Keratinocyte (primary cell): ENCODE results near the gene L3MBTL4. TPM values are rescaled to one million over a fixed set of nuclear protein-coding genes. Genes with fewer than 3 reads are reported as not detected.

Experiments
- DNase-seq: peaks from one replicate; pipeline ENCODE4 v3.0.0-alpha.2; 2011; ENCODE audit warnings: low read depth, missing footprints, low spot score
- FAIRE-seq: peaks from 2 replicates; lab custom pipeline; 2011; peaks lifted over from hg19 to GRCh38; lab: Jason Lieb, UNC
- H2AFZ ChIP-seq: 2 replicates; pipeline ENCODE4 v1.6.0; 2012; ENCODE audit warnings: low read length, control low read depth, inconsistent platforms; ENCODE audit not compliant: control insufficient read depth
- H3K27ac ChIP-seq: 2 replicates; pipeline ENCODE4 v1.5.1; 2011; ENCODE audit warnings: low read length; ENCODE audit not compliant: control insufficient read depth, insufficient read depth
- H3K27me3 ChIP-seq: 3 replicates; pipeline ENCODE4 v1.6.0; 2011; ENCODE audit warnings: low read length; ENCODE audit not compliant: control insufficient read depth, insufficient read depth; ENCODE audit errors: extremely low read depth
- H3K36me3 ChIP-seq, 2 experiments: 2 replicates in 1 of 2; 3 replicates in 1 of 2; pipeline ENCODE4 v1.5.1; 2011; ENCODE audit warnings: low read length in 2 of 2, mild to moderate bottlenecking in 1 of 2; ENCODE audit not compliant: control insufficient read depth in 2 of 2, insufficient read depth in 2 of 2; ENCODE audit errors: extremely low read depth in 1 of 2
- H3K4me1 ChIP-seq: 3 replicates; pipeline ENCODE4 v1.5.1; 2011; ENCODE audit warnings: low read length; ENCODE audit not compliant: control insufficient read depth, insufficient read depth; ENCODE audit errors: extremely low read depth
- H3K4me2 ChIP-seq: 3 replicates; pipeline ENCODE4 v1.6.0; 2011; ENCODE audit warnings: low read depth, low read length; ENCODE audit not compliant: control insufficient read depth, insufficient read depth; ENCODE audit errors: extremely low read depth
- H3K4me3 ChIP-seq, 3 experiments: fragments of 200-600 bp in 1 of 3; sonication (generic) in 1 of 3; 2 replicates in 2 of 3; 3 replicates in 1 of 3; pipeline ENCODE4 v1.5.1; 2011 to 2016; ENCODE audit warnings: low read length in 3 of 3, mild to moderate bottlenecking in 3 of 3, control low read depth in 2 of 3, inconsistent platforms in 1 of 3, low read depth in 1 of 3, mixed read lengths in 1 of 3, mixed run types in 1 of 3, moderate library complexity in 1 of 3; ENCODE audit not compliant: control insufficient read depth in 2 of 3, insufficient read depth in 2 of 3; ENCODE audit errors: extremely low read depth in 1 of 3
- H3K79me2 ChIP-seq: 2 replicates; pipeline ENCODE4 v1.6.0; 2012; ENCODE audit warnings: low read length; ENCODE audit not compliant: control insufficient read depth, insufficient read depth
- H3K9ac ChIP-seq: 3 replicates; pipeline ENCODE4 v1.6.0; 2011; ENCODE audit warnings: low read length; ENCODE audit not compliant: control insufficient read depth, insufficient read depth; ENCODE audit errors: extremely low read depth
- H3K9me1 ChIP-seq: 3 replicates; pipeline ENCODE4 v1.6.0; 2011; ENCODE audit warnings: low read length; ENCODE audit not compliant: control insufficient read depth, insufficient read depth; ENCODE audit errors: extremely low read depth
- H3K9me3 ChIP-seq: 2 replicates; pipeline ENCODE4 v1.5.1; 2012; ENCODE audit warnings: low read depth, low read length; ENCODE audit not compliant: control insufficient read depth
- H4K20me1 ChIP-seq: 3 replicates; pipeline ENCODE4 v1.6.0; 2011; ENCODE audit warnings: low read length; ENCODE audit not compliant: control insufficient read depth, insufficient read depth; ENCODE audit errors: extremely low read depth
- CTCF ChIP-seq, 3 experiments: IDR thresholded peaks in 1 of 3; conservative IDR thresholded peaks in 1 of 3; optimal IDR thresholded peaks in 1 of 3; 2 replicates in 2 of 3; 3 replicates in 1 of 3; pipeline versions ENCODE3 to v1.5.1; 2011; ENCODE audit warnings: low read length in 3 of 3, mild to moderate bottlenecking in 3 of 3, moderate library complexity in 2 of 3, control low read depth in 1 of 3, inconsistent platforms in 1 of 3; ENCODE audit not compliant: insufficient read depth in 2 of 3; ENCODE audit errors: extremely low read depth in 1 of 3
- EZH2 ChIP-seq: IDR thresholded peaks from one replicate; pipeline ENCODE4 v1.6.1; 2012; ENCODE audit warnings: inconsistent platforms, mild to moderate bottlenecking, low read length, moderate library complexity
- dilution Hi-C: fragments of 300-500 bp; cut with MboI; formaldehyde crosslinking; loops from one replicate; pipeline ENCODE4 v1.7.0; 2020; ENCODE audit warnings: low sequenced_read_pairs; ENCODE audit not compliant: extremely low pct_ligation_motif_present
- polyA plus RNA-seq, 5 experiments: library from polyadenylated mRNA; depleted of rRNA in 3 of 5; stranded (reverse) in 3 of 5; stranded (forward) in 1 of 5; unstranded in 1 of 5; fragments of >200 nt; gene quantifications; 1 replicate in 1 of 5; 2 replicates in 3 of 5; 3 replicates in 1 of 5; pipeline versions ENCODE4 v1.2.1 to v1.2.3, GENCODE V29; 2011 to 2012; ENCODE audit warnings: missing spikeins in 2 of 5, low read depth in 1 of 5, low replicate concordance in 1 of 5

The L3MBTL4 gene
- polyA plus RNA-seq, 1 donor (not counting 4 experiments of a cell fraction or from before 2014, with no cell fraction given), result 0.17 TPM

GRCh38 chr18:6423289-6423688 is 8.6 kb upstream of the L3MBTL4 start:
- Histone ChIP-seq H3K36me3 (no peaks in the 10 kb centered on the region), H2AFZ (no peak overlapping the region), H4K20me1 (no peaks in the 10 kb centered on the region), H3K27me3 (no peaks in the 10 kb centered on the region), H3K27ac (no peak overlapping the region), H3K9me1 (no peaks in the 10 kb centered on the region), H3K79me2 (no peaks in the 10 kb centered on the region), H3K4me3 (no peak overlapping the region), H3K4me2 (no peak overlapping the region), H3K9me3 (no peaks in the 10 kb centered on the region), H3K4me1 (no peaks in the 10 kb centered on the region), H3K9ac (no peak overlapping the region)
- TF ChIP-seq EZH2, result no peak
- no peak for TF ChIP-seq CTCF (optimal IDR thresholded peaks at IDR 0.05 in 1 of 3, IDR thresholded peaks at IDR 0.05 in 1 of 3, conservative IDR thresholded peaks at IDR 0.05 in 1 of 3; ENCODE audit: extremely low read depth in 1 of 3, insufficient read depth in 2 of 3, low read length in 3 of 3)
- FAIRE-seq (no peak), DNase-seq (no peak)
- dilution Hi-C loops, result no loop called here

DNA sequence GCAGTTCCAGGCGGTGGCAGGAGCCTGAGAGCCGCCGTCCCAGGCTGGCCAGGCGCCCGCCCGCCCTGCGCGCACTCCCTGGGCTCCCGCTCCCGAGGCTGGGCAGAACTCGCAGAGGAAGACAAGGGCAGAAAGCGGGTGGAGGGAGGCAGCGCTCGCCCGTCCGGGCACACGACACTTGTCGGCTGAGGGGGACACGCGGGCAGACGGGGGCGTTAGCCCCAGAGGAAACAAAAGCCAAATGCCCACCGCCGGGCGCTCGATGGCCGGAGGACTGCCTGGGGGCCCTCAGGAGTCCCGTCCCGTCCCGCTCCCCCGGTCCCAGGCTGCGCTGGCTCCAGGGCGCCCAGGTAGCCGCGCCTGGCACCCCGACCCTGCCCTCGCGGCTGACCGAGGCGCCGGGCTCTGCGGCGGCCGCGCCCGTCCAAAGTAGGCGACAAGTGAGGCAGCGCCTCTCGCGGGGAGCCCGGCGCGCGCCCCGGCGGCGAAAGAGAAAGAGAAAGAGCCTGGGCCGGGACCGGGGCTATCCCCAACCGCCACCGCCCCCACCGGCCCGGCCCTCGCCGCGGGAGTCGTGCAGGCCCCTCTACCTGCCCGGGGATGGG is 491 bp downstream of the L3MBTL4 start:
- Histone ChIP-seq H3K4me3 (peak overlapping the region; percentile 26 to 65 (median 57)), H3K36me3 (no peaks in the 10 kb centered on the region), H3K9ac (no peak overlapping the region), H4K20me1 (no peaks in the 10 kb centered on the region), H3K4me2 (peak overlapping the region; percentile 76), H3K4me1 (peaks cover 4% of the 10 kb centered on the region), H3K79me2 (no peaks in the 10 kb centered on the region), H3K27ac (no peak overlapping the region), H2AFZ (peak overlapping the region; percentile 73), H3K9me1 (no peaks in the 10 kb centered on the region), H3K9me3 (no peaks in the 10 kb centered on the region), H3K27me3 (peaks cover 26% of the 10 kb centered on the region)
- DNase-seq (no peak), FAIRE-seq (no peak)
- dilution Hi-C loops, result no loop called here
- TF ChIP-seq EZH2 (peak; percentile 58), CTCF (optimal IDR thresholded peaks at IDR 0.05 in 1 of 3, IDR thresholded peaks at IDR 0.05 in 1 of 3, conservative IDR thresholded peaks at IDR 0.05 in 1 of 3; ENCODE audit: extremely low read depth in 1 of 3, insufficient read depth in 2 of 3, low read length in 3 of 3) (no peak)
